Keratinocyte (primary cell): ENCODE data around the gene ACBD4. TPM values are rescaled to one million over a fixed set of nuclear protein-coding genes. Genes with fewer than 3 reads are reported as not detected.

ENCODE experiments used
- DNase-seq: peaks from one replicate; pipeline ENCODE4 v3.0.0-alpha.2; 2011; ENCODE audit warnings: low read depth, missing footprints, low spot score
- FAIRE-seq: peaks from 2 replicates; lab custom pipeline; 2011; peaks lifted over from hg19 to GRCh38; lab: Jason Lieb, UNC
- H2AFZ ChIP-seq: 2 replicates; pipeline ENCODE4 v1.6.0; 2012; ENCODE audit warnings: low read length, control low read depth, inconsistent platforms; ENCODE audit not compliant: control insufficient read depth
- H3K27ac ChIP-seq: 2 replicates; pipeline ENCODE4 v1.5.1; 2011; ENCODE audit warnings: low read length; ENCODE audit not compliant: control insufficient read depth, insufficient read depth
- H3K27me3 ChIP-seq: 3 replicates; pipeline ENCODE4 v1.6.0; 2011; ENCODE audit warnings: low read length; ENCODE audit not compliant: control insufficient read depth, insufficient read depth; ENCODE audit errors: extremely low read depth
- H3K36me3 ChIP-seq, 2 experiments: 2 replicates in 1 of 2; 3 replicates in 1 of 2; pipeline ENCODE4 v1.5.1; 2011; ENCODE audit warnings: low read length in 2 of 2, mild to moderate bottlenecking in 1 of 2; ENCODE audit not compliant: control insufficient read depth in 2 of 2, insufficient read depth in 2 of 2; ENCODE audit errors: extremely low read depth in 1 of 2
- H3K4me1 ChIP-seq: 3 replicates; pipeline ENCODE4 v1.5.1; 2011; ENCODE audit warnings: low read length; ENCODE audit not compliant: control insufficient read depth, insufficient read depth; ENCODE audit errors: extremely low read depth
- H3K4me2 ChIP-seq: 3 replicates; pipeline ENCODE4 v1.6.0; 2011; ENCODE audit warnings: low read depth, low read length; ENCODE audit not compliant: control insufficient read depth, insufficient read depth; ENCODE audit errors: extremely low read depth
- H3K4me3 ChIP-seq, 3 experiments: fragments of 200-600 bp in 1 of 3; sonication (generic) in 1 of 3; 2 replicates in 2 of 3; 3 replicates in 1 of 3; pipeline ENCODE4 v1.5.1; 2011 to 2016; ENCODE audit warnings: low read length in 3 of 3, mild to moderate bottlenecking in 3 of 3, control low read depth in 2 of 3, inconsistent platforms in 1 of 3, low read depth in 1 of 3, mixed read lengths in 1 of 3, mixed run types in 1 of 3, moderate library complexity in 1 of 3; ENCODE audit not compliant: control insufficient read depth in 2 of 3, insufficient read depth in 2 of 3; ENCODE audit errors: extremely low read depth in 1 of 3
- H3K79me2 ChIP-seq: 2 replicates; pipeline ENCODE4 v1.6.0; 2012; ENCODE audit warnings: low read length; ENCODE audit not compliant: control insufficient read depth, insufficient read depth
- H3K9ac ChIP-seq: 3 replicates; pipeline ENCODE4 v1.6.0; 2011; ENCODE audit warnings: low read length; ENCODE audit not compliant: control insufficient read depth, insufficient read depth; ENCODE audit errors: extremely low read depth
- H3K9me1 ChIP-seq: 3 replicates; pipeline ENCODE4 v1.6.0; 2011; ENCODE audit warnings: low read length; ENCODE audit not compliant: control insufficient read depth, insufficient read depth; ENCODE audit errors: extremely low read depth
- H3K9me3 ChIP-seq: 2 replicates; pipeline ENCODE4 v1.5.1; 2012; ENCODE audit warnings: low read depth, low read length; ENCODE audit not compliant: control insufficient read depth
- H4K20me1 ChIP-seq: 3 replicates; pipeline ENCODE4 v1.6.0; 2011; ENCODE audit warnings: low read length; ENCODE audit not compliant: control insufficient read depth, insufficient read depth; ENCODE audit errors: extremely low read depth
- EZH2 ChIP-seq: IDR thresholded peaks from one replicate; pipeline ENCODE4 v1.6.1; 2012; ENCODE audit warnings: inconsistent platforms, mild to moderate bottlenecking, low read length, moderate library complexity
- dilution Hi-C: fragments of 300-500 bp; cut with MboI; formaldehyde crosslinking; loops from one replicate; pipeline ENCODE4 v1.7.0; 2020; ENCODE audit warnings: low sequenced_read_pairs; ENCODE audit not compliant: extremely low pct_ligation_motif_present
- polyA plus RNA-seq, 5 experiments: library from polyadenylated mRNA; depleted of rRNA in 3 of 5; stranded (reverse) in 3 of 5; stranded (forward) in 1 of 5; unstranded in 1 of 5; fragments of >200 nt; gene quantifications; 1 replicate in 1 of 5; 2 replicates in 3 of 5; 3 replicates in 1 of 5; pipeline versions ENCODE4 v1.2.1 to v1.2.3, GENCODE V29; 2011 to 2012; ENCODE audit warnings: missing spikeins in 2 of 5, low read depth in 1 of 5, low replicate concordance in 1 of 5
- TF ChIP-seq, protein P1 (sequence below), 3 experiments: IDR thresholded peaks in 1 of 3; conservative IDR thresholded peaks in 1 of 3; optimal IDR thresholded peaks in 1 of 3; 2 replicates in 2 of 3; 3 replicates in 1 of 3; pipeline versions ENCODE3 to v1.5.1; 2011; ENCODE audit warnings: low read length in 3 of 3, mild to moderate bottlenecking in 3 of 3, moderate library complexity in 2 of 3, control low read depth in 1 of 3, inconsistent platforms in 1 of 3; ENCODE audit not compliant: insufficient read depth in 2 of 3; ENCODE audit errors: extremely low read depth in 1 of 3

Gene ACBD4
- polyA plus RNA-seq, 1 donor (not counting 4 experiments of a cell fraction or from before 2014, with no cell fraction given): 2.6 TPM

GRCh38 chr17:45146890-45147580 is 11.5 kb downstream of the ACBD4 start:
- peaks cover 40% of the 10 kb centered on the region for H3K4me1 ChIP-seq
- H3K9me3 ChIP-seq: no peaks in the 10 kb centered on the region
- DNase-seq: no peak
- H3K4me2 ChIP-seq: peak overlapping the region; percentile 87
- dilution Hi-C loops: no loop called here
- H3K36me3 ChIP-seq: no peaks in the 10 kb centered on the region
- H3K27me3 ChIP-seq: no peaks in the 10 kb centered on the region
- H3K27ac ChIP-seq: peak overlapping the region; percentile 99
- H3K79me2 ChIP-seq: peaks cover 35% of the 10 kb centered on the region
- no peak for TF ChIP-seq EZH2
- TF ChIP-seq, protein P1, sequence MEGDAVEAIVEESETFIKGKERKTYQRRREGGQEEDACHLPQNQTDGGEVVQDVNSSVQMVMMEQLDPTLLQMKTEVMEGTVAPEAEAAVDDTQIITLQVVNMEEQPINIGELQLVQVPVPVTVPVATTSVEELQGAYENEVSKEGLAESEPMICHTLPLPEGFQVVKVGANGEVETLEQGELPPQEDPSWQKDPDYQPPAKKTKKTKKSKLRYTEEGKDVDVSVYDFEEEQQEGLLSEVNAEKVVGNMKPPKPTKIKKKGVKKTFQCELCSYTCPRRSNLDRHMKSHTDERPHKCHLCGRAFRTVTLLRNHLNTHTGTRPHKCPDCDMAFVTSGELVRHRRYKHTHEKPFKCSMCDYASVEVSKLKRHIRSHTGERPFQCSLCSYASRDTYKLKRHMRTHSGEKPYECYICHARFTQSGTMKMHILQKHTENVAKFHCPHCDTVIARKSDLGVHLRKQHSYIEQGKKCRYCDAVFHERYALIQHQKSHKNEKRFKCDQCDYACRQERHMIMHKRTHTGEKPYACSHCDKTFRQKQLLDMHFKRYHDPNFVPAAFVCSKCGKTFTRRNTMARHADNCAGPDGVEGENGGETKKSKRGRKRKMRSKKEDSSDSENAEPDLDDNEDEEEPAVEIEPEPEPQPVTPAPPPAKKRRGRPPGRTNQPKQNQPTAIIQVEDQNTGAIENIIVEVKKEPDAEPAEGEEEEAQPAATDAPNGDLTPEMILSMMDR (optimal IDR thresholded peaks at IDR 0.05 in 1 of 3, IDR thresholded peaks at IDR 0.05 in 1 of 3, conservative IDR thresholded peaks at IDR 0.05 in 1 of 3; ENCODE audit: extremely low read depth in 1 of 3, insufficient read depth in 2 of 3, low read length in 3 of 3): no peak
- peaks cover 10% of the 10 kb centered on the region for H4K20me1 ChIP-seq
- peak overlapping the region; percentile 94 for H3K9ac ChIP-seq
- H3K9me1 ChIP-seq: no peaks in the 10 kb centered on the region
- H2AFZ ChIP-seq: peak overlapping the region; percentile 94
- FAIRE-seq: no peak
- H3K4me3 ChIP-seq: peak overlapping the region; percentile 50 to 97 (median 76)

- Histone ChIP-seq H3K27ac (peak overlapping the region; percentile 99), H3K4me2 (peak overlapping the region; percentile 87), H4K20me1 (peaks cover 10% of the 10 kb centered on the region), H3K9ac (peak overlapping the region; percentile 94), H3K79me2 (peaks cover 35% of the 10 kb centered on the region), H3K9me3 (no peaks in the 10 kb centered on the region), H2AFZ (peak overlapping the region; percentile 49), H3K9me1 (no peaks in the 10 kb centered on the region), H3K4me1 (peaks cover 40% of the 10 kb centered on the region), H3K27me3 (no peaks in the 10 kb centered on the region), H3K36me3 (no peaks in the 10 kb centered on the region), H3K4me3 (peak overlapping the region; percentile 50 to 97 (median 76))
- TF ChIP-seq, protein P1 (optimal IDR thresholded peaks at IDR 0.05 in 1 of 3, IDR thresholded peaks at IDR 0.05 in 1 of 3, conservative IDR thresholded peaks at IDR 0.05 in 1 of 3; ENCODE audit: extremely low read depth in 1 of 3, insufficient read depth in 2 of 3, low read length in 3 of 3): no peak
- no peak for TF ChIP-seq EZH2
- peak; percentile 52 for FAIRE-seq
- no peak for DNase-seq
- dilution Hi-C loops: no loop called here
These were observed 12.2 kb downstream of the ACBD4 start for GRCh38 chr17:45147581-45148182.
